NOMO-1 treated with DMSO at 0.1 percent for 48 hours (cell line): ENCODE data around the gene AOPEP.
"Not testable (repeated sequence)": the region's sequence is repeated elsewhere in the genome, so short reads cannot be mapped to it uniquely, and the experiment has no call there.

Experiments used
- DNase-seq: peaks from one replicate; lab custom pipeline; 2025; ENCODE audit not compliant: unreplicated experiment; lab: John Stamatoyannopoulos, UW

The AOPEP gene

DNA sequence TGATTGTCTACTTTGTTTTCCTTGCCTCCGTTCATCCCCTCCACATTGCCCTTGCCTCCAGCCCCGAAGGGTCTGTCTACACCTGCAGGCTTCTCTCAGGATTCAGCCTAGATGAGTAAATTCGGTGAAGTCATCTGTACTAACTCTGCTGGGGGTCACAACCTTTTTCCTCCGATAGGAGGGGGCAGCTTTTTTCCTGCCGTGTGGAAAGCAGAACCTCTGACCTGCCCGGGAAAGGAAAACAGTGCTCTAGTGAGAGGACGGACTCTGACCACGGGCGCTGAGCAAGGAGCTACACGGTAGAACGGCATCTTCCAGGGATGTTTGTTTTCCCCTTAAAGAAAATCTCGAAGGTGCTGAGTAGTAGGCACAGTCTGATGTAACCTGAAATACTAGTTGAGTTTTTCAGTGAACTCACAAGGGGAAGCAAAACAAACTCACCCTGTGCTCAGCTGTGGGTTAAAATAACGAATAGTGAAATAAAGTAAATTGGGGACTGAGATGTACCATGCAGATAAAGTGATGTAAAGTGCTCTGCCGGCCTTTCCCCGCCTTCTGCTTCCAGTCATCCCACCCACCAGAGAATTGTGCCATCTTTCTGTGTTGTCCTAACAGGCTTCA is 281.8 kb downstream of the AOPEP start:
- no peak for DNase-seq

DNA sequence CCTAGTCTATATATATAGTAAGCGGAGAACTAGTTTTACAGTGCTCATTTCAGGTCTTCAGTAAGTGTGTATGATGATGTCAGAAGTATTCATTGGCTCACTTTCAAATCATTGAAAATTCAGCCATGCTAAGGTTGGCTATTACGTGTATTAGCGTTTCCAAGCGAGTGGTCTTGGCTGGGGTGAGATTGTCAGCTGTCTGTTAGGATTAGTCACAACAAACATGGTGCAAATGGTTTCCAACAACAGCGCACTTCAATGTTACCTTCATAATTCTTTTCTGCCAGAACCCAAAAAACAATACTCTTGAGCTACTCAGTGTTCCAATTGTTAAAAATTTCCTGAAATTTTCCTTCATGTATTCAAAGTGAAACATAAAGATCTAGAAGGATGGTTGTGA is 283.0 kb downstream of the AOPEP start:
- DNase-seq = no peak

DNA sequence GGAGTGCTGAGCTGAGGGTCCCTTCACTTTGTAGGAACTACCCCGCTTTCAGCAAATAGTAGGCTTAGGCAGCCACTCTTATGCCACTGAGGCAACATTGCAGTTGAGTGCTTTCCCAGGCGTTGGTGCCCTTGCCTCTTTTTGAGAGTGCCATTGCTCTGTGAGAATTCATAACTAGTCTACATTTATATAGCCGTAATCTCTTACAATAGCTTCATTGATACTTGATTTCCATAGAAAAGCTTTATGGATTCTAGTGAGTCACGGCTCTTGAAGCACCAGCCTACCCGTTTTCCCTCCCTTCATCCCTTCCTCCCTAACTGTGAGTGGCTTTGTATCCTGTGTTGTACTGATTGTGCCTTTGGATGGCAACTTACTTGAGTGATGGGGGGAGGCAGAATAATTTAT is 283.9 kb downstream of the AOPEP start:
- no peak for DNase-seq

DNA sequence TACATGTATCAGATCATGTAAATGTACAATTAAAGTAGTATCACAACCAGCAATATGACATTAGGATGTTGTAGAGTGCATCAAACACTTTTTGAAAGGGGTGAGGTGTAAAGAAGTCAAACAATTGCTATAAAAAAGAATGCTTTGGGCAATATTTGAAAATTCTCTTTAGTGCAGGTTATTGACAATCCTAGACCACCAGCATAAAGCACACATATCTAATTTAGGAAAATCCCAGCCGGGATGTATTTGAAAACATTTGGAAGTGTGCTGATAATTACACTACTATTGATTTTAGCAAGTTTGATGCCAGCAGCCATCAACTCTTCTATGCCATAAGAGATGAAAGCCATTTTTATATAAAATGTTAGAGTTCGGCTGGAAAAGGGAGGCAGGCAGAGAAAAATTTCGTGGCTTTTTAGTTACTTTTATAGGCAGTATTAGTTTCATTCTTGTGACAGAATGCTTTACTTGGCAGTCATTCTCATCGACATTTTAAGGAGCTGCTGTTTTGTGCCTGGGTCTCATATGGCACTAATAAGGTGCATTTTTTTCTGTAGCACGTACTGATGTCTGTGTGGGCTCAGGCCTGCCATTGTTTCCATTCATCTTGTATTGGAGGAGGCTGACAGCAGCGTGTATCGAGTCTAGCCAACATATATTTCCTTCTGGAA is 285.7 kb downstream of the AOPEP start:
- DNase-seq = no peak

DNA sequence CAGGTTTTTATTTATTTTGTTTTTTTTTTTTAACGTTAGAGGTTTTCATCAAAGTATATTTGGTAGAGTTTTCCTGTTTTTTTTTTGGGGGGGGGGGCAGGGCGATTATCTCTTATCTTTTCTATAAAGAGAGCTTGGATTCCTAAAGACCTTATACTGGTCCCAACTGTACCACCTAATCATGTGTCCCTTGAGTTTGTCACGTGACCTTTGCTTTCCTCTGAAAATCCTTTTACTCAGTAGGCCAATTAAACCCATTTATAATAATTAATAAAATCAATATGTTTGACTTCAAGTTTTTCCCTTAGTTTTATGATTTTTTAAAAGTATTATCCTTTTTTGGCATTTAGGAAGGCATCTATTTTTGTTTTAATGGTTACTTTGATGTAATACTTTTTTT is 286.4 kb downstream of the AOPEP start:
- no peak for DNase-seq

DNA sequence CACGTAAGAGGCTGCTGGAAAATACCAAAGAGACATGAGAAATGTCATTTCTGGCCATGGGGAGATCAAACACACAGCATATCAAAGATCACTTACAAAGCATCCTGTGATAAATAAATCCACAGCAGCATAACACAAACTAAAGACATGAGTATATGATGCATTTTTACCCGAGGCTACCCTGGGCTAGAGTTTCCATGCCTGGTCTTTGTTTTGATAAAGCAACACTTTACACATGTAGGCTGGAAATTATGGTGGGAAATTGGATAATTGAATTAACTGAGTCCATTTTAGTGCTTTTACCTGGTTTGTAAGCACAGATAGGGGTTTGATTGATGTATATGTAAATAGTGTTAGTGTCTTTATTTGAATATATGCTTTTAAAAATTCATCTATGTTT is 288.4 kb downstream of the AOPEP start:
- no peak for DNase-seq

DNA sequence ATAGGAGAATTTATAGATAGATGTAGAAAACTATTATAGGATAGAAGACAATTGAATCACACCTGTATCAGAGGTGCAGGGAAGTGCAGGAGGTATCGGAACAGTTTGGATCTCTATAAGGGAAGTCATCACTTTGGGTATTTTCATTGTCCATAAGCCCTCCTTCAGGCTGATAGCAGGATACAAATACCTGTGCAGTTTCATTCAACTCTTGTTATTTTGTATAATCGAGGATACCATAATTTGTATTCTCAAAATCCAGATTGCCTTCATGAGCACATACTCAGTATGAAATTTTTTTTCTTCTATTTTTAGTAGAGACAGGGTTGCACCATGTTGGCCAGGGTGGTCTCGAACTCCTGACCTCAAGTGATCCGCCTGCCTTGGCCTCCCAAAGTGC is 289.1 kb downstream of the AOPEP start:
- no peak for DNase-seq

DNA sequence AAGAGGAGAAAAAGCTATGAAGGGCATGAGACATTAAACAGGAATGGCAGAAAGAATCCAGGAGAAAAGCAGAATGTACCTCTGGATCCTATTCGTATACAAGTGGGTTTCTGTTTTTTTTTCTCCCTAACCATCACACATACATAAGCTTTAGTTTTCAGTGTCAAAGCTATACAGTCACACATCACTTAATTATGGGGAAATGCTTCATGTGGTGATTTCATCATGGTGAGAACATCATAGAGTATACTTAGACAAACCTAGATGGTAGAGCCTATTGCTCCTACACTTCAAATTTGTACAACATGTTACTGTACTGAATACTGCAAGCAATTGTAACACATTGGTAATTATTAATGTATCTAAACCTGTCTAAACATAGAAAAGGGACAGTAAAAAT is 290.6 kb downstream of the AOPEP start:
- no peak for DNase-seq

DNA sequence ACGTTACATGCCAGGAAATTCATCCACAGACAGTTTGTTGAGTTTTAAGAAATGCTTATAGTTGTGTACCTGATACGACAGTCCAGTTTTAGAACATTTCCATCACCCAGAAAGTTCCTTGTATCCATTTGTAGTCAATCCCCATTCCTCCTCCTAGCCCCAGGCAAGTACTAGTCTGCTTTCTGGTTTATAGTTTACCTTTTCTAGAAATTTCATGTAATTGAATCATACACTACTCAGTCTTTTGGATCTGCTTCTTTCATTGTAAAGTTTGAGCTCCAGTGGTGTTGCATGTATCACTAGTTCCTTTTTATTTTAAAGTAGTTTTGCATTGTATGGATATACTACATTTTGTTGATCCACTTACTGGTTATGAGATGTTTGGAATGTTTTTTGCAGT is 291.2 kb downstream of the AOPEP start:
- DNase-seq = no peak

DNA sequence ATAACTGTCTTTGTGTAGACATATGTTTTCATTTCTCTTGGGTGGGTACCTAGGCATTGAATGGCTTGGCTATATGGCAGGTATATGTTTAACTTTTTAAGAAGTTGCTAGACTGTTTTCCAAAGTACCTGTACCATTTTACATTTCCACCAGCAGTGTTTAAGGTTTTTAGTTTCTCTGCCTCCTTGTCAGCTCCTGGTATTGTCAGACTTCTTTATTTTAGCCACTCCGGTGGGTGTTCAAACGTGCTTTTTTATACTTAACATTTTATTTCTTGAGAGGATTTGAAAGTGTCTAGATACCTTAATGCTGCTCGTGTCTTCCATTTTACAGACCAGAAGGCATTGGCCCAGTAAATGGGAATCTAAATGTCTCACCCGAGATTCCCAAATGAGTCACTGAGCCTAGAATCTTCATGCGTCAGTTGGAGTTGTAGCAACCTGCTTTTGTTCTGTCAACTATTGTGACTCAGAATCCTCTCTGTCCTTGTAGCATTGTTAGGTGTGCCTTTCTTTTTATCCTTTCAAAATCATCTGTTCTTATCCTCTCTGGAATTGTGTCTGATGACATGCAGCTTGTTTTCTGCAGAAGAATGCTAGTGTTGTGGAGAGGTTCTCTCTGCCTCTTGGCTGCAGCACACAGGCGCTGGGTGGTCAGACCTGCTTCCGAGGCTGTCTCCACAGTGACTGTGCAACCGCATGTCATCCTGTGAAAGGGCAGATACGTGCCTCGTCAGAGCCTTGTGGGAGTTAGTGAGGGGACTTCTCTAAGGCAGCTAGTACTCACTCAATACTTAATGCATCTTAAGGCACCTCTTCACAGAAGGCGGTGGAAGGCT is 291.8 kb downstream of the AOPEP start:
- no peak for DNase-seq

DNA sequence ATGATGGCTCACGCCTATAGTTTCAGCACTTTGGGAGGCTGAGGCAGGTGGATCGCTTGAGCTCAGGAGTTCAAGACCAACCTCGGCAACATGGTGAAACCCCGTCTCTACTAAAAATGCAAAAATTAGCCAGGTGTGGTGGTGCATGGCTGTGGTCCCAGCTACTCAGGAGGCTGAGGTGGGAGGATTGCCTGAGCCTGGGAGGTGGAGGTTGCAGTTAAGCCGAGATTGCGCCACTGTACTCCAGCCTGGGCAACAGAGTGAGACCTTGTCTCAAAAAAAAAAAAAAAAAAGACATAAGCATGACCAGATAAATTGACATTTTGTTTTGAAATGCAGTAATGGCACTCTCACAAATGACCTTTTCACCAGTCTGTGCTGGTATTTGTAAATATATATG is 294.1 kb downstream of the AOPEP start:
- DNase-seq = not testable (repeated sequence)

DNA sequence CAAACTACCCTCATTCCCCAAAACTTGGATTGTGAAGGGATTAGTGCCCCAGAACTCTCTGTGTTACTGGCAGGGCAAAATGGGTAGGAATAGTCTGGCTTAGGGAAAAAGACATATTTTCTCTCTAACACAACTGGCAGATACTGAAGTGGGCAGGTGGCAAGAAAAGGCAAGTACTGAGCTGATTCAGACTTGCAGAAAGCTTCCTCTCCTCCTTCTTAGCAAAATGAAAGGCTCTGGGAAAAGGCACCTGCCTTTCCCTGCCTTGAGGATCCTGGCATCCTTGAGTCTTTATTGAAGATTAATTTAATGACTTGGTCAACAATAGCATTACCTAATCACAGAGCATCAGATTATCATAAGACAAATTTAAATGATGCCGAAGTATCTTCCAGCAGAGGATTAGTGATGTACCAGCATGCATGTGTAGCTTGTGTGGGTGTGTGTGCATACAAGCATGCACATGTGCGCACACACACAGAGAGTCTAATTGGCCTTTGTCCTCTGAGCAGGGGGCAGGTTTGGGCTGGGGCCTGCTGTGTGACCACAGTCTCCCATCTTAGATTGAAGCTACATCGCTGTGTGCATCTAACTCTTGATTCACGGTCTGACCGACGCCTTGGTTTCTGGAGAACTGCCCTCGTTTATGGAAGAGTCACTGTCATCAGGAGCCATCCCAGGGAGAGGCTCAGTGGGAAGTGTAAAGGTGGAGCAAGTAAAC is 294.8 kb downstream of the AOPEP start:
- no peak for DNase-seq

DNA sequence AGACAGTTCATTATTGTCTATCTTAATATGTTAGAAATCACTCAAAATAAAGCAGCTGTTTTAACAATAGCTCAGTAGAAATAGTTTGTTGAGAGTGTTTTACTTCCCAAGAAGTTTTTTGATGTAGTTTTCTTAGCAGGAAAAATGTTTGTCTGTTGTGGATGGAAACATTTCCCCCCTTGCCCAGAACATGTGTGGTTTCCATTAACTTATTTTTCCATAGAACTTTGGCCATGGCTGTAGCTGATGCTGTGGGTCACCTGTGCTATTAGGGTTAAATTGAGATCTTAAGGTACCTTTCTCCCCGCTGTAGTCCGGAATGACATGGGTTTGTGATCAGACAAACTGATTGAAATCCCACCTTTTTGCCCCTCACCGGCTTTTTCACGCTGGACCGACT is 296.2 kb downstream of the AOPEP start:
- DNase-seq = no peak

DNA sequence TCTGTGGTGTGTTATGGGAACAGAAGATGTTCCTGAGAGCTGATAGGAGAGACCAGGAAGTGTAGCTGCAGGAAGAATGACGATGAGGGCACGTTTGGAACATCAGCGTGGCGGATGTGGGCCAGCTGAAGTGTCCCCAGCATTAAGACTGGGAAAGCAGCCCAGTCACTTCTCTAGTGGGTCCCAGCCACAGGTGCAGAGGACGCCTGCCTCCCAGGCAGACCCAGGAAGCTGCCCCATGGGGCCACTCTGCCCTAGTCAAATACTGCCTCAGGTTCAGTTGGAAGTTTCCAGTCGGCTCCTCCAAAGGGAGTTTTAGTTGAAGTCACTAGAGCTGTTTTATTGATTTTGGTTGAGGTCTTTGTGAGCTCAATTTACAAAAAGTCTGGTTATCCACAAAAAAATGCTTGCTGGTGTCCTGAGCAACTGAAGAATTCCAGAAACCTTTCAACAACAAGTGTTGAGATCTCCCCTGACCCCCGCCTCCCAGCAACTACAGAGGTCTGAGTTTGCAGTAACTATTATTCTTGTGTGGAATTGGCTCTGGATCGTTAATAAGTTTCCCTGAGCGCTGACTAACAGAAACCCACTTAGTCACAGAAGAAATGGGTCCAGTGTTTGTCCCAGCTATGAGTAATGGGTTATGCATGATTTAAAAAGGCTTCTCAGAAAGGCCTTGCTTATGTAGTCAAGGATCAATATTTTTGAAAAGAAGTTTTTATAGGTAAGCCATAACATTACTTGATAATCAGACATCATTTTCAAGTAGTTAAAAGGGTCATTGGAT is 296.9 kb downstream of the AOPEP start:
- DNase-seq = no peak

DNA sequence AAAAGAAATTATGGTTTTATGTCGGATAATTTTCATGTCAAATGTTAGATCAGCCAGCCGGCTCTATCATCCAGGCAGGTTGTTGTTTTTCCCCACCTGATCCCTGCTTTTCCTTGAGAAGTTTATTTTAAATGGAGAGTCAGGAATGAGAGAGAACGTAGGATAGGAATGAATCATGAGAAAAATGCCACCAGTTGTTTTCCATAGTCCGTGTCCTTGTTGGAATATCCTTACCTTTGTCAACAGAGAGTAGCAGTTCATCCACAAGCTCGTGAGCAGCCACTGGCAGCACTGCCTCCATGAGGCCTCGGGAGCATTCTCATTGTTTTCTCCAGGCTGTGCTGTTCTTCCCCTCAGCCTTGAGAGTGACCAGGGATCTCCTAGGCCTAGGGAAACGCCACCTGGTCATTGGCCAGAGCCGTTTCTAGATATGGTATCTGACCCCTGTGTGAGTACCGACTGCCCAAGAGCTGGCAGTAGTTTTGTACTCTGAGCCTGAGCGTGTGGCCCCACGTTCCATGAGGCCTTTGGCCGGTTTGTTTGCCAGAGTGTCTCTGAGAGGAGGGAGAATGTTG is 297.7 kb downstream of the AOPEP start:
- DNase-seq = no peak

DNA sequence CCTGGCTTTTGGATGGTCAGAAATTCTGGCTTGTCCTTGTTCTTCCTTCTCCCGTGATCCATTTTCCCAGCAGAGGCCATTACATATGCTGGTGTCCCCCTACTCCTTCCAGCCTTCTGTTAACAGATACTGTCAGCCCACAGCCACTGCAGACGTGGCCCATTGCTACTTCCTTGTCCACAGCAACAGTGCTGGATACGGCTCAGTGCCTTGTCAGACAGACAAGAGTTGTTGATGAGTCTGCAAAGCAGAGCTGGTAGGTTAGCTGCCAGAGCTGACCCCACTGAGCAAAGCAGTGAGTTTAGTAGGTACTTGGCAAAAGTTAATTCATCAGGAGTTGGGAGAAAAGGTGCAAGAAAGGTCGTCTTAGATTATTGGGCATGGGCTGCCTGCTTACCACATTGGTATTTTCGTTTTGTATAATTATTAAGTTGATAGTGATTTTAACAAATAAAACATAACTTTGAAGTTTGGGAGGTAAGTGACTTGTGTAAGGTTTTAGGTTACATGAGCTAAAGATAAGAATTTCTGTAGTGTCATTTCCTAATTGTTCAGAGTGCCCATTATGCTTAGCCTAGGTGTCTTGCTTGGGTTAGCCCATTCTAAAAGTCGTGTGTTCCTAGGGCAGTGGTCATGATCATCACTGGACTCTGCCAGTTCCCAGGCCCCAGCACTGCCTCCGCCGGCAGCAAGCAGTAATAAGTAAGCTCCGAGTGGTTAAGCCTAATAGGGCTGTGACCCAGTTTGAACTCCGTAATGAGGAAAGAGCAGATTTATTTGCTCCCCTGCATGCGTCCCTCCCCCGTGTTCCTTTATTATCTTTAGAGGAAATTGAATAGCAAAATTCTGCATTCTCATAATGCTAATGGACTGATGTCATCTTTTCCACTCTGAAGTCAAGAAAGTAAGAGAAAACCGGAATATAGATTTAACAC is 299.0 kb downstream of the AOPEP start:
- no peak for DNase-seq

DNA sequence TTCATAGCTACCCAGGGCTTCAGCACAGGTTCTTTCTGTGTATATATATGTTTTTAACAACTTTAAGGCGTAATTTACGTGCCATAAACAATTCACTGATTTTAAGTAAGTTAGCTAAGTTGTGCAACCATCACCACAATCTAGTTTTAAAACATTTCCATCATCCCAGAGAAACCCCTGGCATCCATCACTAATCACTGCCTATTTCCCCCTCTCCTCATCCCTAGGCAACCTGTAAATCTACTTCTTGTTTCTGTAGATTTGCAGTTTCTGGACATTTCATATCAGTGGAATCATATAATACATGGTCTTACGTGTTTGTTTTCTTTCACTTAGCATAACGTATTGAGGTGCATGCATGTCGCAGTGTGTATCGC is 299.6 kb downstream of the AOPEP start:
- no peak for DNase-seq

DNA sequence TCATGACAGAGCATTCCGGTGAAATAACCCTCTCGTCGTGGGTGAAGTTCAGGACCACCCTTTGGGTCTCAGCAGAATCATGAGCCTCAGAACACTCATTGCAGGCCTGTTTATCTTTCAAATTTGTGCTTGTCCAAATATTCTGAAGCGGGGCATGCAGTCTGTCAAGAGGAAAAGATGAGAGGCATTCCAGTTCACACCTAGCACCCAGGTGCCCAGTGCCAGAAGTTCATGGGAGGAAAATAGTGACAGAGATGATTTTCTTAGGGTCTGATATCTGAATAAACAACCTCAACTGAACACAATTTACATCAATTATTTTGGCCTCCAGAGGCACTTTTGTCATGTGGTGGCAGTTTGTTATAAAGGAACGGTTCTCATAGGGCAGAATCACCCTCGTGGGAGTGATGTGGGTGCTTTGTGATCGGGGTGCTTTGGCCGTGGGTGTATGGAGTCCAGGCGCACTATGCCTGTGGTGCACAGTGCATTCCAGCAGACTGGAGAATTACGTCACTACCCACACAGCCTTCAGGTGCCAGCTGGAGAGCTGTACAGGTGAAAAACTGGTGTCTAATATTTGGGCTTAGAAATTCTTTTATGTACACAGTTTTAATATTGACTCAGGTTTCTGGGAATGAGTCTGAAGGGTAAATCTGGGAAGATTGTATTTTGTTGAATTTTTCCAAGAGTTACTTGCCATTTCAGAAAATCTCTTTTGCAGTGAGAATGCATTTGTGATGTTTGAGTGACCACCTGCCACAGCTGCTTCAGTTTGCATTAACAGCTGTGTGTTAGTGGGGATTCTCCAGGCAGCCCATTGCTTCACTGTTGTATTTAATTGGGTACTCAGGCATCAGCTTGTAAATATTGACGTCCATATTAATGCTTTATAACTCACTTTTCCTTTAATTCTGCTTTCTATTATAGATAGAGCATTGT is 301.7 kb downstream of the AOPEP start:
- DNase-seq = no peak
